Breast epithelium (tissue), 4 donors: ENCODE data around the gene BIRC2. TPM values are rescaled to one million over a fixed set of nuclear protein-coding genes. Genes with fewer than 3 reads are reported as not detected.

ENCODE experiments used
- DNase-seq, 2 donors: peaks; one replicate each; pipeline ENCODE4 v3.0.0-alpha.2; 2019; ENCODE audit warnings: low spot score in 2 of 2
- H3K27ac ChIP-seq, 2 donors: fragments of 200-600 bp; sonication (generic) in 1 of 2; one replicate each; pipeline ENCODE4 v1.5.1; 2016 to 2019; ENCODE audit warnings: mild to moderate bottlenecking in 1 of 2
- H3K27me3 ChIP-seq, 2 donors: fragments of 200-600 bp; sonication (generic) in 1 of 2; one replicate each; pipeline versions ENCODE4 v1.5.1 to v1.6.0; 2017 to 2019; ENCODE audit warnings: control low read depth in 1 of 2, mild to moderate bottlenecking in 1 of 2
- H3K36me3 ChIP-seq: fragments of 200-600 bp; one replicate; pipeline ENCODE4 v1.5.1; 2019
- H3K4me1 ChIP-seq, 2 donors: fragments of 200-600 bp; sonication (generic); one replicate each; pipeline ENCODE4 v1.5.1; 2016 to 2019; ENCODE audit warnings: control low read depth in 1 of 2
- H3K4me3 ChIP-seq, 3 donors: fragments of 200-600 bp; sonication (generic); 1 replicate in 2 of 3; 2 replicates in 1 of 3; pipeline ENCODE4 v1.5.1; 2016 to 2019; ENCODE audit warnings: mild to moderate bottlenecking in 3 of 3, moderate library complexity in 2 of 3
- H3K9me3 ChIP-seq, 2 donors: fragments of 200-600 bp; sonication (generic) in 1 of 2; one replicate each; pipeline ENCODE4 v1.5.1; 2016 to 2019; ENCODE audit warnings: control low read depth in 1 of 2
- POLR2A ChIP-seq: fragments of 450-650 bp; IDR thresholded peaks from one replicate; pipeline ENCODE4 v1.6.1; 2016; ENCODE audit warnings: antibody characterized with exemption, mild to moderate bottlenecking, moderate library complexity
- POLR2AphosphoS5 ChIP-seq, 3 donors: sonication (generic); formaldehyde crosslinking; IDR thresholded peaks; one replicate each; pipeline ENCODE4 v1.6.1; 2017; ENCODE audit warnings: antibody characterized with exemption in 3 of 3
- intact Hi-C: fragments of 100-400 bp; cut with DNase I; formaldehyde crosslinking; loops from one replicate; pipeline ENCODE4 v1.15.1; 2023; ENCODE audit warnings: low total_unique reads
- total RNA-seq, 3 donors: library from RNA; depleted of rRNA; stranded (reverse); fragments of >200 nt; gene quantifications; one replicate each; pipeline ENCODE4 v1.1.0, GENCODE V29; 2016
- TF ChIP-seq, protein P1 (sequence below), 3 donors: fragments of 450-650 bp; IDR thresholded peaks; one replicate each; pipeline ENCODE4 v1.5.1; 2016 to 2017; ENCODE audit warnings: antibody characterized with exemption in 3 of 3, mild to moderate bottlenecking in 3 of 3, moderate library complexity in 3 of 3

The BIRC2 gene
- total RNA-seq, 3 donors from 2014 or later = 45.6 to 95.7 (median 48.5) TPM

GRCh38 chr11:102384419-102385079 is 37.5 kb downstream of the BIRC2 start:
- Histone ChIP-seq H3K27me3 (no peaks in the 10 kb centered on the region), H3K27ac (no peak overlapping the region), H3K36me3 (no peaks in the 10 kb centered on the region), H3K4me3 (no peak overlapping the region), H3K9me3 (no peaks in the 10 kb centered on the region), H3K4me1 (no peaks in the 10 kb centered on the region)
- DNase-seq = no peak
- intact Hi-C loops = no loop called here
- TF ChIP-seq, protein P1, sequence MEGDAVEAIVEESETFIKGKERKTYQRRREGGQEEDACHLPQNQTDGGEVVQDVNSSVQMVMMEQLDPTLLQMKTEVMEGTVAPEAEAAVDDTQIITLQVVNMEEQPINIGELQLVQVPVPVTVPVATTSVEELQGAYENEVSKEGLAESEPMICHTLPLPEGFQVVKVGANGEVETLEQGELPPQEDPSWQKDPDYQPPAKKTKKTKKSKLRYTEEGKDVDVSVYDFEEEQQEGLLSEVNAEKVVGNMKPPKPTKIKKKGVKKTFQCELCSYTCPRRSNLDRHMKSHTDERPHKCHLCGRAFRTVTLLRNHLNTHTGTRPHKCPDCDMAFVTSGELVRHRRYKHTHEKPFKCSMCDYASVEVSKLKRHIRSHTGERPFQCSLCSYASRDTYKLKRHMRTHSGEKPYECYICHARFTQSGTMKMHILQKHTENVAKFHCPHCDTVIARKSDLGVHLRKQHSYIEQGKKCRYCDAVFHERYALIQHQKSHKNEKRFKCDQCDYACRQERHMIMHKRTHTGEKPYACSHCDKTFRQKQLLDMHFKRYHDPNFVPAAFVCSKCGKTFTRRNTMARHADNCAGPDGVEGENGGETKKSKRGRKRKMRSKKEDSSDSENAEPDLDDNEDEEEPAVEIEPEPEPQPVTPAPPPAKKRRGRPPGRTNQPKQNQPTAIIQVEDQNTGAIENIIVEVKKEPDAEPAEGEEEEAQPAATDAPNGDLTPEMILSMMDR (IDR thresholded peaks at IDR 0.05) = no peak
- TF ChIP-seq POLR2AphosphoS5 (IDR thresholded peaks at IDR 0.05) (no peak), POLR2A (no peak)

DNA sequence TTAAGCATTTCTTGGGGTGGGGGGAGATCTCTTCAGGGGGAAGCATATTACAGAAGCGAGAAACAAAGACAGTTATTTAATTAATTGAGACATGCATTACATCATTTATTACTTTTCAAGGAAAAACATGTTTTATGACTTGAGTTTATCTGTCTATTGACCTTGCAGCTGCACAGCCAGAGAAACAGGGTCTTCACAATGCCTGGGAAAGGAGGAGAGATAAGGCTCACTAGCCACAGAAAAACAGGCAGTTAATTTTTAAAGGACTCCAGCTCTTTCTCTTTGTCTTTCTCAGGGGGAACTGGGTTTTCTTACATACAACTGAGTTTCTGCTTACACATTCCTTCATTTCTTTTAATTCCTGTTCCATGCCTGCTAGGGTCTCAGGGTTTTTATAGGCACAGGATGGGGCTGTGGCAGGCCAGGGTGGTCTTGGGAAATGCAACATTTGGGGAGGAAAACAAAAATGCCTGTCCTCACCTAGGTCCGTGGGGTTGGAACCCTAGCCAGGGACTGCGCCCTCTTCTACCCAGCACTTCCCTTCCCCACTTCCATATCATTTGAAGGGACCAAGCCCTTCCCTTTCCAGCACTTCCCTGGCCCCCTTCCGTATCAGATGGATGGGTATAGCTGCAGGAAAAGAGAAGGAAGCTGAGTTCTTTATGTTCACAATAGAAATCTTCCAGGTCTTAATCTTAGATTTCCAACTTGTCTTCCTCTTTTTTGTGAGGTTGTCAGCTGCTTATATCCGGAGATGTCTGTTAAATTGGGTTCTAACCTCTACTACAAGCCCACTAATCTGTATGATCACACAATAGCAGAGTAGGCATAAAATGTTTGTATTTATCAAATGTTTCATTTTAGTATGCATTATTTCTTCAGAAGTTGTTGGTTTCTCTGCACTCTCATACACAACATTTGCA is 38.3 kb downstream of the BIRC2 start:
- TF ChIP-seq, protein P1 (IDR thresholded peaks at IDR 0.05) = no peak
- TF ChIP-seq POLR2AphosphoS5 (IDR thresholded peaks at IDR 0.05) = no peak
- Histone ChIP-seq H3K36me3 (no peaks in the 10 kb centered on the region), H3K9me3 (no peaks in the 10 kb centered on the region), H3K27ac (no peak overlapping the region), H3K4me1 (no peaks in the 10 kb centered on the region), H3K4me3 (no peak overlapping the region), H3K27me3 (no peaks in the 10 kb centered on the region)
- intact Hi-C loops = no loop called here
- no peak for DNase-seq

GRCh38 chr11:102386136-102386734 is 39.2 kb downstream of the BIRC2 start:
- intact Hi-C loops = no loop called here
- H3K27me3 ChIP-seq = no peaks in the 10 kb centered on the region
- H3K9me3 ChIP-seq = no peaks in the 10 kb centered on the region
- no peak overlapping the region for H3K4me3 ChIP-seq
- H3K27ac ChIP-seq = no peak overlapping the region
- no peak for DNase-seq
- H3K36me3 ChIP-seq = no peaks in the 10 kb centered on the region
- no peaks in the 10 kb centered on the region for H3K4me1 ChIP-seq
- no peak for TF ChIP-seq POLR2A
- no peak for TF ChIP-seq POLR2AphosphoS5 (IDR thresholded peaks at IDR 0.05)
- TF ChIP-seq, protein P1 (IDR thresholded peaks at IDR 0.05) = no peak

DNA sequence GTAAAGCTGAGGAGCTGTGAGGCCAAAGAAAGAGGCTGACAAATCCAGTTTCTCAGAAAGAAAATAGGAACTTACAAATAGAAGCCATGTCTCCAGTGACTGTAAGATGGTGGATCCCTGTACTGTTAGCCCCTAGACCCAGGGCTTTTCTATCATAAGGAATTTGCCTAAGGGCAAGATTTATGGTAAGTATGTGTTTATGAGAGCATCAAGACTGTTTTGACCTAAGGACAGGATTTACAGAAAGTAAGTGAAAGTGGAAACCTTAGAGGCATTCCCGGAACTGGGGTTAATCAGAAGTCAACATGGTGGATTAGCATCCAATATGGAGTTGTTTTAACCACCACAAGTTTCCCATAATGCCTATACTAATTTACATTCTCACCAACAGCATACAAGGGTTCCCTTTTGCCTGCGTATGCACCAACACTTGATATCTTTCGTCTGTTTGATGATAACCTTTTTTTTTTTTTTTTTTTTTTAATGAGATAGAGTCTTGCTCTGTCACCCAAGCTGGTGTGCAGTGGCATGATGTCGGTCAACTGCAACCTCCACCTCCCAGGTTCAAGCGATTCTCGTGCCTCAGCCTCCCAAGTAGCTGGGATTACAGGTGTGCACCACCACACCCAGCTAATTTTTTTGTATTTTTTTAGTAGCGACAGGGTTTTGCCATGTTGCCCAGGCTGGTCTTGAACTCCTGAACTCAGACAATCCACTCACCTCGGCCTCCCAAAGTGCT is 40.2 kb downstream of the BIRC2 start:
- H3K36me3 ChIP-seq = no peaks in the 10 kb centered on the region
- no peak for DNase-seq
- H3K27ac ChIP-seq = no peak overlapping the region
- H3K27me3 ChIP-seq = no peaks in the 10 kb centered on the region
- no peaks in the 10 kb centered on the region for H3K4me1 ChIP-seq
- TF ChIP-seq POLR2AphosphoS5 (IDR thresholded peaks at IDR 0.05) = no peak
- no peaks in the 10 kb centered on the region for H3K9me3 ChIP-seq
- no peak overlapping the region for H3K4me3 ChIP-seq
- intact Hi-C loops = no loop called here

DNA sequence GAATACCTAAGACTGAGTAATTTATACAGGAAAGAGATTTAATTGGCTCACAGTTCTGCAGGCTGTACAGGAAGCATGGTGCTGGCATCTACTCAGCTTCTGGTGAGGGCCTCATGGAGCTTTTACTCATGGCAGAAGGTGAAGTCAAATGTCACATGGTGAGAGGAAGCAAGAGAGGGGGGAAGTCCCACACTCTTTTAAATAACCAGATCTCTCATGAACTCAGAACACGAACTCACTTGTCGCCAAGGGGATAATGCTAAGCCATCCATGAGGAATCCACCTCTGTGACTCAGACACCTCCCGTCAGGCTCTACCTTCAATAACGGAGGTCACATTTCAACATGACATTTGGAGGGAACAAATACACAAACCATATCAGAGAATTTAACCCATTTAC is 42.2 kb downstream of the BIRC2 start:
- Histone ChIP-seq H3K27me3 (no peaks in the 10 kb centered on the region), H3K27ac (no peak overlapping the region), H3K4me1 (no peaks in the 10 kb centered on the region), H3K36me3 (no peaks in the 10 kb centered on the region), H3K4me3 (no peak overlapping the region), H3K9me3 (no peaks in the 10 kb centered on the region)
- intact Hi-C loops = no loop called here
- TF ChIP-seq POLR2A = no peak
- no peak for TF ChIP-seq POLR2AphosphoS5 (IDR thresholded peaks at IDR 0.05)
- TF ChIP-seq, protein P1 (IDR thresholded peaks at IDR 0.05) = no peak
- no peak for DNase-seq
